Astrocyte of the cerebellum (primary cell): ENCODE measurements around the gene PSMD13.
A peak's percentile ranks its signal among the peaks of the same experiment; 100 is the strongest.

Experiments used
- DNase-seq: peaks from one replicate; pipeline ENCODE4 v3.0.0-alpha.2; 2011; ENCODE audit warnings: low read depth
- H3K4me3 ChIP-seq: 2 replicates; pipeline ENCODE4 v1.5.1; 2011; ENCODE audit warnings: mild to moderate bottlenecking, low read depth, low read length, moderate library complexity
- CTCF ChIP-seq: IDR thresholded peaks from 2 replicates; pipeline ENCODE4 v1.5.1; 2012; ENCODE audit warnings: low read length, low read depth, moderate library complexity, mild to moderate bottlenecking; ENCODE audit errors: missing control alignments
- in situ Hi-C: cut with HindIII; loops from 2 replicates; pipeline ENCODE4 v1.10.0; 2017; ENCODE audit warnings: low sequenced_read_pairs

The PSMD13 gene

GRCh38 chr11:210122-210802 is 26.5 kb upstream of the PSMD13 start:
- no peak for TF ChIP-seq CTCF
- peak; percentile 42 for DNase-seq
- in situ Hi-C loops = no loop called here
- peak overlapping the region; percentile 94 for H3K4me3 ChIP-seq

GRCh38 chr11:210803-211180 is 26.0 kb upstream of the PSMD13 start:
- no peak for DNase-seq
- TF ChIP-seq CTCF = no peak
- in situ Hi-C loops = no loop called here
- peak overlapping the region; percentile 94 for H3K4me3 ChIP-seq

GRCh38 chr11:211295-211694 is 25.5 kb upstream of the PSMD13 start:
- no peak for DNase-seq
- H3K4me3 ChIP-seq = no peak overlapping the region
- in situ Hi-C loops = no loop called here
- no peak for TF ChIP-seq CTCF

GRCh38 chr11:211741-212140 is 25.0 kb upstream of the PSMD13 start:
- DNase-seq = no peak
- no peak overlapping the region for H3K4me3 ChIP-seq
- TF ChIP-seq CTCF = no peak
- in situ Hi-C loops = no loop called here

- H3K4me3 ChIP-seq = no peak overlapping the region
- DNase-seq = no peak
- TF ChIP-seq CTCF = no peak
- in situ Hi-C loops = no loop called here
Measured at GRCh38 chr11:212150-213100, 24.4 kb upstream of the PSMD13 start.

- TF ChIP-seq CTCF = no peak
- H3K4me3 ChIP-seq = no peak overlapping the region
- DNase-seq = no peak
- in situ Hi-C loops = no loop called here
Measured at GRCh38 chr11:213111-213510, 23.7 kb upstream of the PSMD13 start.
